HepG2 (cell line): ENCODE measurements around the gene PLEKHA8. TPM values are rescaled to one million over a fixed set of nuclear protein-coding genes. Genes with fewer than 3 reads are reported as not detected.

Experiments used
- CENPBD1 ChIP-seq: sonication (generic); formaldehyde crosslinking; IDR thresholded peaks from 2 replicates; pipeline ENCODE4 v1.8.0; 2022; ENCODE audit warnings: missing genetic modification reagents, low read depth, mild to moderate bottlenecking, borderline replicate concordance
- CREM ChIP-seq, 2 experiments: sonication (generic) in 1 of 2; formaldehyde crosslinking in 1 of 2; IDR thresholded peaks; 2 replicates each; pipeline versions ENCODE4 v1.4.0 to v1.6.1; 2016 to 2020; ENCODE audit warnings: antibody characterized with exemption in 1 of 2, mild to moderate bottlenecking in 1 of 2, missing genetic modification reagents in 1 of 2
- EEA1 ChIP-seq: sonication (generic); formaldehyde crosslinking; IDR thresholded peaks from 2 replicates; pipeline ENCODE4 v1.5.1; 2020; ENCODE audit warnings: mild to moderate bottlenecking, missing genetic modification reagents, borderline replicate concordance
- EHMT2 ChIP-seq: fragments of 200-600 bp; sonication (generic); IDR thresholded peaks from 2 replicates; pipeline ENCODE4 v1.7.0; 2017; ENCODE audit warnings: antibody characterized with exemption, low read depth, low read length, borderline replicate concordance
- FOXK2 ChIP-seq: fragments of 450-650 bp; IDR thresholded peaks from 2 replicates; pipeline ENCODE4 v1.6.1; 2016
- GATAD1 ChIP-seq: IDR thresholded peaks from 2 replicates; pipeline ENCODE4 v1.6.1; 2016; ENCODE audit warnings: missing genetic modification reagents, missing compliant biosample characterization
- KDM3A ChIP-seq: IDR thresholded peaks from 2 replicates; pipeline ENCODE4 v1.6.1; 2018; ENCODE audit warnings: low read depth, missing compliant biosample characterization
- KDM5B ChIP-seq: sonication (generic); formaldehyde crosslinking; IDR thresholded peaks from 2 replicates; pipeline ENCODE4 v1.4.0; 2020; ENCODE audit warnings: missing genetic modification reagents, mild to moderate bottlenecking, borderline replicate concordance
- MLXIP ChIP-seq: sonication (generic); formaldehyde crosslinking; IDR thresholded peaks from 2 replicates; pipeline ENCODE4 v1.9.0; 2021; ENCODE audit warnings: missing genetic modification reagents, borderline replicate concordance
- MYNN ChIP-seq: sonication (generic); formaldehyde crosslinking; IDR thresholded peaks from 2 replicates; pipeline ENCODE4 v1.4.0; 2020; ENCODE audit warnings: mild to moderate bottlenecking, low read depth, missing genetic modification reagents
- POLR2AphosphoS2 ChIP-seq: IDR thresholded peaks from 2 replicates; pipeline ENCODE4 v1.6.1; 2011; ENCODE audit warnings: low read depth, low read length, improper control_type of control experiment
- PRDM15 ChIP-seq: sonication (generic); formaldehyde crosslinking; IDR thresholded peaks from 2 replicates; pipeline ENCODE4 v1.4.0; 2020; ENCODE audit warnings: missing genetic modification reagents
- SKI ChIP-seq: fragments of 450-650 bp; IDR thresholded peaks from one replicate; pipeline ENCODE4 v1.6.1; 2018; ENCODE audit warnings: mild to moderate bottlenecking; ENCODE audit not compliant: partially characterized antibody
- SMARCC2 ChIP-seq: fragments of 450-650 bp; IDR thresholded peaks from 2 replicates; pipeline ENCODE4 v1.6.1; 2017; ENCODE audit warnings: antibody characterized with exemption, mild to moderate bottlenecking
- TCF7 ChIP-seq: sonication (generic); IDR thresholded peaks from 2 replicates; pipeline ENCODE4 v1.6.1; 2016; ENCODE audit warnings: antibody characterized with exemption, low read depth
- TGIF2 ChIP-seq: IDR thresholded peaks from 2 replicates; pipeline ENCODE4 v1.6.1; 2016; ENCODE audit warnings: control low read depth, missing compliant biosample characterization
- ZNF205 ChIP-seq: IDR thresholded peaks from 2 replicates; pipeline ENCODE4 v1.6.1; 2018; ENCODE audit warnings: missing biosample characterization, missing genetic modification reagents
- ZNF225 ChIP-seq: sonication (generic); formaldehyde crosslinking; IDR thresholded peaks from 2 replicates; pipeline ENCODE4 v1.4.0; 2020; ENCODE audit warnings: mild to moderate bottlenecking, missing genetic modification reagents
- ZNF335 ChIP-seq: sonication (generic); formaldehyde crosslinking; IDR thresholded peaks from 2 replicates; pipeline ENCODE4 v1.4.0; 2020; ENCODE audit warnings: missing genetic modification reagents
- ZNF354B ChIP-seq: sonication (generic); formaldehyde crosslinking; IDR thresholded peaks from 2 replicates; pipeline ENCODE4 v1.8.0; 2022; ENCODE audit warnings: mild to moderate bottlenecking, missing genetic modification reagents
- ZNF549 ChIP-seq: sonication (generic); formaldehyde crosslinking; IDR thresholded peaks from 2 replicates; pipeline ENCODE4 v1.5.0; 2020; ENCODE audit warnings: missing genetic modification reagents
- ZNF737 ChIP-seq: sonication (generic); formaldehyde crosslinking; IDR thresholded peaks from 2 replicates; pipeline ENCODE4 v1.5.0; 2020; ENCODE audit warnings: missing genetic modification reagents, mild to moderate bottlenecking, borderline replicate concordance
- ZNF800 ChIP-seq: sonication (generic); formaldehyde crosslinking; IDR thresholded peaks from 2 replicates; pipeline ENCODE4 v1.4.0; 2020; ENCODE audit warnings: missing genetic modification reagents
- polyA plus RNA-seq, 8 experiments: library from polyadenylated mRNA; depleted of rRNA in 3 of 8; stranded (reverse) in 7 of 8; unstranded in 1 of 8; fragments of >200 nt; fragmentation: Illumina TruSeq in 4 of 8; extraction: Trizol in 4 of 8; gene quantifications; 2 replicates each; pipeline versions ENCODE4 v1.2.1 to v1.2.3, GENCODE V29; 2011 to 2016; ENCODE audit warnings: low read depth in 4 of 8, missing spikeins in 1 of 8, mixed read lengths in 1 of 8; ENCODE audit not compliant: insufficient read depth in 1 of 8
- total RNA-seq, 5 experiments: library from RNA; depleted of rRNA; stranded (reverse); fragments of >200 nt; fragmentation: Illumina TruSeq; extraction: Trizol; gene quantifications; 2 replicates each; pipeline ENCODE4 v1.2.3, GENCODE V29; 2016; ENCODE audit warnings: low read depth in 1 of 5

The PLEKHA8 gene
- total and polyA plus RNA-seq, 2 of the 13 experiments (the other 11 are each of a cell fraction or from before 2014, with no cell fraction given): 12.5 to 26.4 TPM

- TF ChIP-seq ZNF800 (CRISPR knock-in tag) (no peak), CENPBD1 (no peak), EEA1 (CRISPR knock-in tag) (no peak), ZNF354B (no peak), ZNF335 (CRISPR knock-in tag) (no peak), POLR2AphosphoS2 (peak; percentile 54; the same call in 1 of the 2 replicates), PRDM15 (CRISPR knock-in tag) (no peak), ZNF549 (CRISPR knock-in tag) (no peak), MLXIP (CRISPR knock-in tag) (no peak), TCF7 (peak; percentile 75), ZNF225 (CRISPR knock-in tag) (no peak), GATAD1 (CRISPR knock-in tag) (no peak), CREM (IDR thresholded peaks at IDR 0.05) (0 out of 2 replicates have a peak, but pooled peaks have one; percentile 21), CREM (CRISPR knock-in tag; IDR thresholded peaks at IDR 0.05) (no peak), KDM3A (CRISPR knock-in tag) (no peak), ZNF737 (CRISPR knock-in tag) (no peak), ZNF205 (CRISPR knock-in tag) (no peak), SMARCC2 (no peak), TGIF2 (no peak), SKI (no peak), KDM5B (CRISPR knock-in tag) (no peak), EHMT2 (no peak; the same call in 1 of the 2 replicates), FOXK2 (0 out of 2 replicates have a peak, but pooled peaks have one; percentile 35), MYNN (CRISPR knock-in tag) (no peak)
These were observed 40.3 kb upstream of the PLEKHA8 start (continued) for GRCh38 chr7:29987811-29988317.
